Testis (tissue), 2 donors: ENCODE results near the gene GINS3.

ENCODE experiments used
- POLR2A ChIP-seq: fragments of 450-650 bp; IDR thresholded peaks from one replicate; pipeline ENCODE4 v1.6.1; 2017; ENCODE audit warnings: antibody characterized with exemption, mild to moderate bottlenecking, moderate library complexity
- TF ChIP-seq, protein P1 (sequence below), 3 experiments: fragments of 450-650 bp in 2 of 3; fragments of 200-600 bp in 1 of 3; sonication (generic) in 1 of 3; IDR thresholded peaks; one replicate each; pipeline ENCODE4 v1.5.1; 2016 to 2019; ENCODE audit warnings: antibody characterized with exemption in 3 of 3, mild to moderate bottlenecking in 2 of 3, moderate library complexity in 1 of 3

DNA sequence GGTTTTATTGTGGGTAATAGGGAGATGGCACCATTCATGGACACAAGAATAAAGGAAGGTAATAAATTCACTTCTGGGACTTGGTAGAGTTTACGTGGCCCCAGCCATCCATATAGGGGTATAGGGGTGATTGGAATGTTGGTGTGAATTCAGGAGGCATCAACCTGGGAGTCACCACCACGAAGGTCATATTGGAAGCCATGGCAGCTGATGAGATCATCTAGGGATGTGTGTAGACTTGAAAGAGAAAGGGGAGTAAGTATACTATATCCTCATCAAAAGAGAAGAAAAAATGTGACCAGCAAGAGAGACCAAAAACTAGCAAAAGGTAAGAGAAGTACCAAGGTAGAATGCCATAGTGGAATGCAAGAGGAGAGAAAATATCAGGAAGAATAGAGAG is 26.6 kb upstream of the GINS3 start:
- TF ChIP-seq, protein P1, sequence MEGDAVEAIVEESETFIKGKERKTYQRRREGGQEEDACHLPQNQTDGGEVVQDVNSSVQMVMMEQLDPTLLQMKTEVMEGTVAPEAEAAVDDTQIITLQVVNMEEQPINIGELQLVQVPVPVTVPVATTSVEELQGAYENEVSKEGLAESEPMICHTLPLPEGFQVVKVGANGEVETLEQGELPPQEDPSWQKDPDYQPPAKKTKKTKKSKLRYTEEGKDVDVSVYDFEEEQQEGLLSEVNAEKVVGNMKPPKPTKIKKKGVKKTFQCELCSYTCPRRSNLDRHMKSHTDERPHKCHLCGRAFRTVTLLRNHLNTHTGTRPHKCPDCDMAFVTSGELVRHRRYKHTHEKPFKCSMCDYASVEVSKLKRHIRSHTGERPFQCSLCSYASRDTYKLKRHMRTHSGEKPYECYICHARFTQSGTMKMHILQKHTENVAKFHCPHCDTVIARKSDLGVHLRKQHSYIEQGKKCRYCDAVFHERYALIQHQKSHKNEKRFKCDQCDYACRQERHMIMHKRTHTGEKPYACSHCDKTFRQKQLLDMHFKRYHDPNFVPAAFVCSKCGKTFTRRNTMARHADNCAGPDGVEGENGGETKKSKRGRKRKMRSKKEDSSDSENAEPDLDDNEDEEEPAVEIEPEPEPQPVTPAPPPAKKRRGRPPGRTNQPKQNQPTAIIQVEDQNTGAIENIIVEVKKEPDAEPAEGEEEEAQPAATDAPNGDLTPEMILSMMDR (IDR thresholded peaks at IDR 0.05), result no peak
- no peak for TF ChIP-seq POLR2A
